ENCODE results near the gene ATP7B.

- TF ChIP-seq POLR2A (IDR thresholded peaks at IDR 0.05; ENCODE audit: low read length) (no peak), GATA1 (IDR thresholded peaks at IDR 0.05; ENCODE audit: low read depth, low read length) (no peak)
Observed at GRCh38 chr13:51935326-51936171, 75.7 kb downstream of the ATP7B start.
